ENCODE data around the gene OLFML2B.

OLFML2B gene

DNA sequence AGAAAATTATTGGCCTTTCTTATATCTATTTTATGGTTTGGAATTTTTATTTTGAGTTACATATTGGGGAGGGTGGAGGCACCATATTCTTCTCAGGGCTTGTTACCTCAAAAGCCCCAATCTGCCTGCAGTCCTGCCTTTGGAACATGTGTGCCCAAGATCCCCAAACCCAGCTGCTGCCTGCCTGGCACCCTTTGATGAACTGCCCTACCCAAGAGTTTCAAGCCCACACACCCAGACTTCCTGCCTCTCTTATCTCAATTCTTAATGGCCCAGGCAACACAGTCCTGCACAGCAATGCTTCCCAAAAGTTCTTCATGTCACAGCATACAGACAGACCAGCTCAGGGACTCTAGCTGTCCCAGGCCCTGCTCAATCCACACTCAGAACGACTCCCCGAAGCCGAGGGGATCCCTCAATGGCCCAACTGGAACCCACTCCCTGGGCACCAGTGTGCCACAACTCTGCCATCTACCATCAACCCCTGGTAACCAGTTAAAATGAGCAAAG is 19.2 kb downstream of the OLFML2B start:
- DNase-seq, result no peak

DNA sequence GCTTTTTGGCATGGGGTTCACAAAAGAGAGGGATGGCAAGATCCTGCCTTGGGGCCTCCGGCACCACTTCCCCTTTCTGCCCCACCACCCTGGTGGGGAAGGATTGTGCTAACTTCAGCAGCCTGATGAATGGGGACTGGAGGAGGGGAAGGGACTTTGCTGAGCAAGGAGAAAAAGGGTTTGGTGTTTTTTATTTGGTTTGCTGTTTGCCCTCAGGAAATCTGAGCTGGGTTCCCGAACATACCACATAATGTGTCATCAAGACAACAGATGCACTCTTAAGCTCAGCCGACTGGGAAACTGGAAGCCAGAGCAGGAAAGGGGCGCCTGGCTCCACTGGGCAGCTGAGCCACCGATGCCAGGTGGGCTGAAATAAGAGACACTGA is 19.8 kb downstream of the OLFML2B start:
- DNase-seq, result no peak

DNA sequence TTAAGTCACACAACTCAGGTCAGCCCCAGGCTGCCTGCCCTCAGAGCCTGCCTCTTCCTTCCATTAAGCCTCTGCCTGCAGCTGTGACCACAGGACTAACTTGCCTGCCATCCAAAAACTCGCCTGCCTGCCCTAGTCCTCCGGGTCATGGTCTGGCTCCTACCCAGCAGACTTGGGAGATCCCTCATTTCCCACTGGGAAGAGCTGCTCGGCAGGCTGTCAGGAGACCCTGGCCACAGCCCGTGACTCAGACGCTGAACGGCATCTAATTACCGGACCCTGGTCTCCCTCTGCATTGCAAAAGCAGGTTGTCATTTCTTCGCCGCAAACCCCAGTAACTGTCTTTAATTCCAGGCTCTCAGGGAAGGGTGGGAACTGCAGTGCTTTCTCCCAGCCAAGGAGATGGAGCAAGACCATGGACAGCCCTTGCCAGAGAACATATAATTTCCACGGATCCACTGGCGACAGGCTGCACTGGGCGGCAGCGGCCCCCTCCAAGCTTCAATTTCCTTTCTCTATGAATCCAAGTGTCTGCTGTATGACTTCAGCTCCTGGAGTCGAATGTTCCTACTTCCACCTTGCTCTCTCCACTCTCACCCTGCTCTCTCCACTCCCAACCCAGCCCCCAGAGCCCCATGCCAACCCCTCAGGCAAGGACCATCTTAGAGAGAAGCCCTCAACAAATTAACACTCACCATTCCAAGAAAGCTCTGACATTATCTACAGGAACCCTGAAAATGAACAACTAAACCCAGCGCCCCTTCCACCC is 20.4 kb downstream of the OLFML2B start:
- DNase-seq, result no peak

DNA sequence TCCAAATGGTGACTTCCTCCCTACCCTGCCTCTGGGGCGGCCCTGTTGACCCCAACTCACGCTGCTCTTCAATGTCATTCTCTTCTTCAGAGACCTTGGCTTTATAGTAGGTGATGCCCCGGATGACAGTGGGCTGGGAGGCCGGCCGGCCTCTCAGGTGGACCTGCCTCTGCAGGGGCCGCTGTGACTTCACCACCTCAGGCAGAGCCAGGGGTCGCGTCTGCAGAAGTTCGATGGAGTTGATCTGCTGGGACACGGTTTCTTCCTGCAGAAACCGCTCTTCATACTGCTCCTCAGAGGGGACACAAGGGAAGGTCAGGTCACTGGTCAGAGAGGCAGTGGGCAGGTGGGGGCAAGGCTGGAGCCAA is 23.6 kb downstream of the OLFML2B start:
- no peak for DNase-seq

DNA sequence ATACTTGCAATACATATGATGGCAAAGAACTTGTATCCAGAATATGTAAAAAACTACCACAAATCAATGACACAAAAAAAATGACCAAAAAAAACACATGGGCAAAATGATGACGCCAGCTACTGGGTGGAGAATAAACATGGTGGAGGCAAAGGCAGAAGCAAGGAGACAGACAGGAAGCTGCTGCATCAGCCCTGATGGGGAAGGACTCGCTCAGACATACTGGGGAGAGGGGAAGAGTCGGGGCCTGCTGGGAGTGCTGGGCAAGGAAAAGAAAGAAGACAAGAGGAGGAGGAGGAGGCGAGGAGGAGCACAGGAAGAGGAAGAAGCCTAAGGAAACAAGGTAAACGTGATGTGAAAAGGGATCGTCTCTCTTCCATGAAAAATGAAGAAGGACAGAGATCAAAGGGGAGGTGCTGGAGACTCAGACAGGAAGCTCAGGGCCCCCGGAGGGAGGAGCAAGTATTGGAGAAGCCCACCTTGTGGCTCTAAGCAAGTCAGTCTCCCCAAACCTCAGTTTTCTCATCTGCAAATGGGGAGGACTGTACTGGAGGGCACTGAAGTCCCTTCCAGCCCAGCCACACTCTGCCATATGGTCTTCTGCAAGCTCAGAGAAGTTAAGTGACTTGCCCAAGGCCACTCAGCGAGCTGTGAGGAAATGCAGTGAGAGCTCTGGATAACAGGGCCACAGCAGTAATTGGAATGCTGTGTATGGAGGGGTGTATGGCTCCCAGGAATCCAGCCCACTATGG is 24.2 kb downstream of the OLFML2B start:
- DNase-seq, result no peak

DNA sequence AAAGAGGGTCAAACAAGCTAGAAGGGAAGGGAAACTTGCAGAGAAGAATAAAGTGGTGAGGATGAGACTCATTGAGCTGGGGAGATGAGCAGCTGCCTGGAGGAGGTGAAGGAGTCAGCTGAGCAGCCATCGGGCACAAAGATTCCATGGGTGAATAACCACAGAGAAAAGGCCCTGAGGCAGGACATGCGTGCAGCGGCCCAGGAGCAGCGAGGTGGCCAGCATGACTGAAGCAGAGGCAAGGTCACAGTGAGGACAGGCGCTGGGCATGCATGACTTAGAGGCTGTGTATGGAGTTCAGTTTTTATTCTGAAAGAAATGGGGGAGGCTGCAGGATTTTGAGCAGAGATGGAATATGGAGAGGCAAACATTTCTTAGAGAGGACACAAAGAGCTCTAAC is 24.9 kb downstream of the OLFML2B start:
- DNase-seq, result no peak

DNA sequence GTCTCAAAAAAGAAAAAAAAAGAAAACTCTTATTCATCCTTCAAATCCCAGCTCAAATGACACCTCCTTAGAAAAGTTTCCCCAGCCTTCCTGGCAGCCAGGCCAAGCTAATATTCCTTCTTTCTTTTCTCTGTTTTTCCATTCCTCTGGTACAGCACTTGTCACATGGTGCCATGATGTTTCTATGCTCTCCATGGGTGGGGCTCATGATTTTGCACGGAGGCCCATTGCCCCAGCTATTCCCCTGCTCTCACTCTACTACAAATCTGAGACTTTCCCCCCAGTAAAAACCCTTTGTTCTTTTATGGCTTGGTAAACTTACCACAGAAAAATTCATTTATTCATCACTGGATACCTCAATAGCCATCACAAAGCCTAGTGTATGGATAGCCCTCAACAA is 26.5 kb downstream of the OLFML2B start:
- DNase-seq, result no peak

DNA sequence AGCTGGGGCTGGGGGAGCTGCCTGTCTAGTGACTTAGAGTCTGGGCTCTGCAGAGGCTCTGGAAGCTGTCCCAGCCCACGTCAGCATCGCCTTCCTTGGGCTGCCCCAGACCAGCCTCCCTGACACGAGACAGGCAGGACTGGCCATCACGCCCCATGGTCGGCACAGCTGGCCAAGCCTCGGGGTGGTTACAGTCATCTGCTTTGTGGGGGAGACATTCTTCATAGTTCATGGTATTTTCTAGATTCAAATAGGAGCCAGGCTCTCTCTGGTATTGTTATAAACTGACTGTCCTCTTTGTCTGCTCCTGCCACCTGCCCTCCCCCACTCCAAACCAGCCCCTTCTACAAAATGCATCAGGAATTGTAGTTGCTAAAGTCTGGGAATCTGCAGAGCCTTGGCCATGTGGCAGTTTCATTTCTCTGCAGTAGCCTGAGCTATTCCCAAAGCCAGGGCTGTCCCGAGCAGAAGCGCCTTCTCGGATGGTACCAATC is 29.4 kb downstream of the OLFML2B start:
- DNase-seq, result no peak

DNA sequence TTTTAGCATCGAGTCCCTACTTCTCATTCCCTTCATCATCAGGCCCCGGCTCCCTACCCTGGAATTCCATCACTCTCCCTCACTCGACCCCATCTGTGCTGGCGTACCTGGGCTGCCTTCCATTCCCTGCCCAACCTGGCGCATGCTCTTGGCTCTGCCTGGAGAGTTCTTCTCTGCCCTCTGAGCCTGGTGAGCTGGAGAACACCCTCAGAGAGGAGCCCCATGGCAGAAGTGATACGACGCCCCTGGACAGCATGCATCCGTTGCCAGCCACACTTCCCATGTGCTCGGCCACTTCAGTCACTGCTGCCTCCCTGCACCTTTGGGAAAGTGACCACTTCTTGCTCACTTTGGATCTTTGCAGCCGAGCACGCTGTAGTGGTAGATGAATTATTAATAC is 30.1 kb downstream of the OLFML2B start:
- no peak for DNase-seq

DNA sequence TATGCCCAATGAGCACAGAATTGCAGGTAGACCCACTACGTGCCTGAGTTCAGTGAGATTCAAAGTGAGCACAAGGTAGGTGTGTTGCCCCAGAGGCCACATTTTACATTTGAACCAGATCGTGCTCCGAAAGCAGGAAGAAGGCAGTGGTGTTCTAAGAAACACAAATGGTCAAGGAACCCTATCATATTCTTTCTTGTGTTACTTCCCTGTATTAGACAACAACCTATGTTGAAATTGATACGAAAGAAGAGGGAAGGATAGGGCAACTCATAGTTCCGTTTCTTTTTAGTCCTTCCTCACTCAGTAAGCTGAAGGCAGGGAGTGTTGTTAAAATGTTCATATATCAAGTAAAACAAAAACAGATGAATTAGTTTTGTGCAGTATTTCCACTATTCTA is 33.9 kb downstream of the OLFML2B start:
- no peak for DNase-seq

DNA sequence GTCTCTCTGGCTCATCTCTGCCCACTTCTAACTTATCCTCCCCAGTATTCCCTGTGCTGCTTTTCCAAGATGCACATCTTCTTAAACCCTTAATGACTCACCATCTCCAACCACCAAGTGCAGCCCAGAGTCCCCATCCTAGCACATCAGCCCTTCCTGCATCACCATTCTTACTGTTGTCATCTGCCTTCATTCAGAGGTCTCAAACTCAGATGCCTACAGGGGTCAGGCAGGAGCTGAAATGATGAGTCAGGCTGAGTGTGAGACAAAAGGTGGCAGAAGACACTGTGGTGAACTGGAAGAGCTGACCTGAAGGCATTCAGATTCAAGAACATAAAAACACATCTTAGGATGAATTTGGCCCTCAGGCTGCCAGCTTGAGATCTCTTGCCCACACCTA is 34.6 kb downstream of the OLFML2B start:
- no peak for DNase-seq

DNA sequence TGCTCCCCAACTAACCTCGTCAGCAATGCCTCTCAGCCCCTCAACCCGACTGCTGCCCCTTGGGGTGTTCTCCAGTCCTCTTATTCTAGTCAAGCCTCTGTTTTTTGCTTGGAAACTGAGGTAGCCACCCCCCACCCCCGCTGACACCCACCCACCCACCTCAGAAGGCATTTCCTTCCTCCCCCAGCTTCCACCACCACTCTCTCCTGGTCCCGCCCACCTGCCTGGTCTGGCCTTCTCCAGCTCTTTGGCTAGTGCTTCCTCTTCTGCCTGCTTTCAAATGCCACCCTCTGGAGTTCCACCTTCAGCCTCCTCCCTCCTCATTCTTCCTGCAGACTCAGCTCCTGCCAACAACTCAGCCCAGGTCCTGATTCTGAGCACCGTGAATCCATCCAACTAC is 35.3 kb downstream of the OLFML2B start:
- DNase-seq, result no peak

DNA sequence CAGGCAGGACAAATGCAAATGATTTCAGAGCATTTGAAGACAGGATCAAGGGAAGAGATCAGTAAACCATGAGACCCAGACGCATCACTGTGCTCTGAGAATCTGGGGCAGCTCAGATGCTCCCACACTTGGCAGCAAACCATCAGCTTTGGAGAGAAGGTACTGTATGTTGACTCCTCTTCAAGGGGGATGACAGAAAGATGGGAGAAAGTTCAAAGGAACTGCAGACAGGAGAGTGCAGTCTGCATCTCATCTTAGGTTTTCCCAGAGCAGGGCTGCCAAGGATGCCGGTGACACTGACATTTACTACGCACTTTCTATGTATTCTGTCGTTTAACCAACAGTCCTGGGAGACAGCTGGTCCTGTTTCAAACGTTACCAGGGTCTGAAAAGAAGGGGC is 35.8 kb downstream of the OLFML2B start:
- no peak for DNase-seq

DNA sequence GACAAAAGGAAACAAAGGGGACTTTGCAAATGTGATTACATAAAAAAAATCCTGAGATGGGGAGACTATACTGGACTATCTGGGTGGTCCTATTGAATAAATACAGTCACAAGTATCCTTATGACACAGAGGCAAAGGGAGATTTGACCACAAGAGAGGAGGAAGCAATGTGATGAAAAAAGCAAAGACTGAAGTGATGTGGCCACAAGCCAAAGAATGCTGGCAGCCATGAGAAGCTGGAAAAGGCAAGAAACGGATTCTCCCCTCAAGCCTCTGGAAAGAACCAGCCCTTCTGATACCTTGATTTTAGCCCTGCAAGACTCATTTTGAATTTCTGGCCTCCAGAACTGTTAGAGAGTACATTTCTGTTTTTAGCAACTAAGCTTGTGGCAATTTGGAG is 36.4 kb downstream of the OLFML2B start:
- DNase-seq, result no peak

DNA sequence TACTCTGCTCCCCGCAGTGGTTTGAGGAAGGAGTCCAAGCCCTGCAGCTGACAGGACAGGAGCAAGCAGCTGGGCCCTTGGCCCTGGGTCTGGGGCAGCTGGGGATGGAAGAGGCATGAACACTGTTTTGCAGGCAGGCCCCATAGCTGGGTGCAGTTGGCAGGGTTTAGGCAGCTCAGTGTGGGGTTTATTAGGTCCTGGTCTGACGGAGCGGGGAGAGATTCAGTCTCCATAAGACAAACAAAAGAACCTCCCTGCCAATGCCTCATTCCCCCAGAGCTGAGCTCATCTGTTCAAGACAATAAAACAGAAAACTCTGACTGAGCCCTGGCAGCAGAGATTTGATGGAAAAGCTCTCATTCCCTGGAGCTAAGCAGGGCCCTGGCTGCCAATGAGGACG is 37.3 kb downstream of the OLFML2B start:
- no peak for DNase-seq

DNA sequence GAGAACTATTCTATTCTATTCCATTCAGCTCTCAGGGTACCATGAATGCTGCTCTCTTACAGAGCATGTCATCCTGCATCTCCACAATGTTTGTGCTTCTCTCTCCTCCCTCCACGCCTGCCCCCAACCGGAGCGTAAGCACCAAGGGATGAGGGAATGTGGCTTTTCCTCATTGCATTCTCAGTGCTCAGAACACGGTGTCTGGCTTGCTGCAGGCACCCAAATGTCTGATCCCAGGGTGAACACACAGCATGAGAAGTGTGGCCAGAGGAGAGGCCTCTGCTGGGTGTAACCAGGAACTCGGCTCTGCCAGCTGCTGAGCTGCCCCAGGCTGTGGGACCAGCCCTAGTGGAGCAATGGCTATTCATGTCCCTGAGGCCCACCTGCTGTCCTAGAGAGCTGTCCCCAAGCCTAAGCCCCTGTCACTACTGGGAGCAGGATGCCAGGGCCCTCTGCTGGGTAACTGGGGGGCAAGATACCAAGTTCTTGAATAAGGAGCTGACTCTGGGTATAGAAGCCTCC is 38.3 kb downstream of the OLFML2B start:
- DNase-seq, result no peak

DNA sequence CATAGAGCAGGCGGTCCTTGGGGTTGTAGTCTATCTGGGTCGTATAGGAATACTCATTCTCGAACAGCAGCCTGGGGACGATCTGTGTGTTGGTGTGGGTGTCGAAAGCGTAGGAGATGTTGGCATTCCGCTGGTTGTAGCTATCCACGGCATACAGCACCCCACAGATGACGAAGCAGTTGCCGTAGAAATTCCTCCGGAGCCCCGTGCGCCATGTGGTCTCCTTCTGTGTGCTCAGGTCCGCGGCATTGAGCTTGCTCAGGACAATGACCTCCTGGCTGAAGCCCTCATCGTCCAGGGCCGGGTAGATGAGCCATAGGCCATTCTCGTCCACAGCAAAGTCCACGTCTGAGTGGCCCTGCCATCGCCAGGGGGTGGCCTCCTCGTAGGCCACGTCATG is 39.9 kb downstream of the OLFML2B start:
- DNase-seq, result no peak

DNA sequence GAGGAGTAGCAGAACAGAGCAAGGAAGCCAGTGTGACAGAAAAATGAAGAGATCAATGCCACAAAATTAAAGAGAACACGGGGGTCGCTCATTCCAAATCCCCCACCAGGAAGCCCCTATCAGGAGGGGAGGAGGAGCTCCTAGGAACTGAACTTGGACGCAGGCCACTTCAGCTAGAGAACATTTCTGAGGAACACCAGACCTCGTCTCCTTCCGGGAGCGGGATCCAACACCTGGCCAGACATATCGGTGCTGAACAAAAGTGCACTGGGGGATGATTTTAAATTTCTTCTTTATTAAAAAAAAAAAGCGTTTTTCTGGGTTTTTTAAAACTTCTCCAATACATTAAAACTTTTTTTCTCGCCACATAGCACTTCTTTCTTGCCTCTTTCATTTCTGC is 40.8 kb downstream of the OLFML2B start:
- no peak for DNase-seq

DNA sequence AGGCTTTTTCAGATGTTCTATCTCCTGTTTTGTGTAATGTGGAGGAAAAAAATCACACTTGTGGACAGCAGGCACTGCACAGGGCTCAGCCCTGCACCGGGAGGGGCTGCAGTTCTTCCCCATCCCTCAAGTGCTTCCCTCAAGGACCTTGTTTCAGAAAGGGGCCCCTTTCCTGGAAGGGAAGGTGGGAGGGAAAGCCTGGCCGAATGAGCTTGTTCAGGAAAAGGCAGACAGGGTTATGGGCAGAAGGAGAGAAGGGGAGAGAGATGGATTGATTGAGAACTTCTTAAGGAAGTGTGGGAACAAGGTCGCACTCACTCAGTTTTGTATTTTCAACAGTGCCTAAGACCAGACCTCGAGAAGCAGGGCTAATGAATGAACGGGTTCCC is 41.2 kb downstream of the OLFML2B start:
- DNase-seq, result no peak

DNA sequence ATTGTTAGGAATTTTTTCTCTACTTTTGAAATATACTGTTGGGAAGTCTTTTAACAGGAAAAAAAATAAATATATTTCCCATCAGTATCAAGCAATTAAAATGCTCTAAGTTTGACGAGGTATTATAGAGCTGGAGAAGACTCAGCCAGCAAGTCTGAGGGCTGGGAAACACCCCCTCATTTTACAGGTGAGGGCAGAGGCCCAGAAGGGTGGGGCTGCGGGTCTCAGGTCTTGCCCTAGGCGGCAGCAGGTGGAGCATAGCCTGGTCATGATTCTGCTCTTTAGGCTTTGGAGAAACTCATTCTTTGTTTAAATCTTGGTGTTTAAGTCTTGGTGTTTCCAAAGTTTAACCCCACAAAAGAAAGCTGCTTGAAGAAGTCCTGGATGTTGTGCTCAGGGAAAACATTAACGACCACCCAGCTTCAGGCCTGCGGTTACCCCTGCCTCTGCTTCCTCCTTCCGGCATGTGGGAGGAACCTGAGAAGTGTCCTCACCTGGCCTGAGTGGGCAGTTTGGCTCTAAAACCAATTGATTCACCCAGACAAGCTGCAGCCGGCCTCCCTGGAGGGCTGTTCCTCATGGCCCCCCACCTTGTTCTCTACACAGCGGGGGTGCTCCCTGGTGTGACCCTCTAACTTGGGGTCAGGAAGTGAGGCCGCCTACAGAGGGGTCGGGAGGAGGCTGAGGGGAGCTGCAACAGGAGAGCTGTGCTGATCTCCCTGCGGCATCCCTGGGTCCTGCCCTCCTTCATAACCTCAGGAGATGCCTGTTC is 41.7 kb downstream of the OLFML2B start:
- DNase-seq, result no peak

DNA sequence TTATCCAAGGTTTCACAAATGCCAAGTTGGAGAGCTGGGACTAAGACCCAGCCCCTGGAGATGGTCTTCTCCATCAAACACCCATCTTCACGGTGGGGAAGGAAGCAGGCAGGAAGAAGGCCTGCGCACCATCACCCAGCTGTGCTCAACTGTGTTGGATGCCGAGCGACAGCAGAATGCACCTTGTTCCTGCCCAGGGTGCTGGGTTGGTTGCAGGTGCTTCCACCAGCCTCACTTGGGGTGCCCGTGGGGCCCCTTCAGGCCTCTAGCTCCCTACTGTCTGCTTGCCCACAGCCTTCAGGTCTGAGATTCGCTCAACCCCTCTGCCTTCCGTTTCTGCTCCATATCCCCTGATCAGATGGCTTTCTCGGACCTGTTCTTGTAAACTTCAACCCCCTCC is 42.5 kb downstream of the OLFML2B start:
- no peak for DNase-seq

DNA sequence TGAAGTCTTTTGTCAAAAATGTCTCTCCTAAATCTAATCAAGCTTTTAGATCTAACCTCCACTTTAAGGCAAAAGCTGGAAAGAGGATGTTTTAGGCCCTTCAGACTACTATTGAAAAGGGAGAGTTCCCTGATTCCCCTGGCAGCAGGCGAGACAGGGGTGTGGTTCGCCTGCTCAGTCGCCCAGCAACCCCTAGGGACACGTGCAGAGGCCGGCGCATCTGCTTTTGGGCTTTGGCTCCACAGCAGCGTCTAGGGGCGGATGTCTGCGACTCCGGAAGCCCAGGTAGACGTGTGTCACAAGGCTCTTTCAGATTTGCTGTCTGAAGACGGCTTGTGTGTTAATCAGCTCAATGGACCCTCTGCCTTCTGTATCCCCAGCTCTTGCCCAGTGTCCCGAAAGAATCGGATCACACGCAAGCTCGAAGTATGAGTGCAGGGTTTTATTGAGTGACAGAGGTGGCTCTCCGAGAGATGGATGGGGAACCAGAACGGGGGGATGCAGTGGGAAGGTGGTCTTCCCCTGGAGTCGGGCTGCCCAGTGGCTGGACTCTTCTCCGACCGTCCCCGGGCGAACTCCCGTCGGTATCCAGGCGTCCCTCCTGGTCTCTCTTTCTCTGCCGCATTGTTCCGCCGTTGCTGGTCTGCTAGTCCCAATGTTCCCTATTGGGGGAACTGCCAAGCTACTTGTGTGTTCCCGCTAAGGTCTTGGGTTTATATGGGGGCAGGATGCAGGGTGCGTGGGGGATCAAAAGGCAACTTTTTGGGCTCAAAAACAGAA is 45.5 kb downstream of the OLFML2B start:
- no peak for DNase-seq

All from NCI-H774 (cell line).